GM21447 (cell line): ENCODE results near the gene GSK3B.
"Not testable (repeated sequence)": the region's sequence is repeated elsewhere in the genome, so short reads cannot be mapped to it uniquely, and the experiment has no call there.

Experiments used
- ATAC-seq: cut with Tn5 transposase; IDR thresholded peaks from one replicate; pipeline ENCODE4 v1.9.1; 2021; ENCODE audit not compliant: unreplicated experiment

GSK3B gene

DNA sequence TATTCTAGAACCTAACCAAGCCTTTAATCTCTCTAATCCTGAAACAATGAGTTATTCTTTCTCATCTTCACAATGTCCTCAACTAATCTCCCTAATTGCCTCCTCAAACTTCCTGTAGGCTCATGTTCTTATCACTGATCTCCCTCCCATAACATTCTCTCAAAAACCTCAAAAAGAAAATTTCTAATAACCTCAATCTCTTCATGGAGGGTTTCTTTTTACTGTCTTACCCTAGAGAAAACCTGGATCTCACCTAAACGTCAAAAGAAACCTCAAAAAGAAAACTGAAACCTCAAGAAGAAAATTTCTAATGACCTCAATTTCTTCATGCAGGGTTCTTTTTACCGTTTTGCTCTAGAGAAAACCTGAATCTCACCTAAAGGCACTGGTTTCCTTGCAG lies 150.2 kb downstream of the GSK3B start:
- ATAC-seq = peak; percentile 62

DNA sequence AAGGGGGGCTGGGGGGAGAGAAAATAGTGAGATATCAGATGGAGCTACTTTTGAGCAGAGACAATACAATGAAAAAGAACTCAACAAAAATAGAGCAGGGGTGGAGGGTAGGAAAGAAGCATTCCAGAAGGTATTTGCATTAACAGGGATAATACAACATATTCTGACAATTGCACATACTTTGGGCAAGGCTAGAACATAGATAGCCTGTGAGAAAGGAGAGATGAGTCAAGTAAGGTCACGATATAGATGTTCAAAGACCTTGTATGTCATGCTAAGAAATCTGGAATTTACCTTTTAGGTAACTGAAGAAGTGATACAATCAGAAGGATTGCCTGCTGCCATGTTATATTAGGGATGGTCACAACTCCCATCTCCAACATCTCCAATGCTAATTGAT lies 155.2 kb downstream of the GSK3B start:
- ATAC-seq = no peak

DNA sequence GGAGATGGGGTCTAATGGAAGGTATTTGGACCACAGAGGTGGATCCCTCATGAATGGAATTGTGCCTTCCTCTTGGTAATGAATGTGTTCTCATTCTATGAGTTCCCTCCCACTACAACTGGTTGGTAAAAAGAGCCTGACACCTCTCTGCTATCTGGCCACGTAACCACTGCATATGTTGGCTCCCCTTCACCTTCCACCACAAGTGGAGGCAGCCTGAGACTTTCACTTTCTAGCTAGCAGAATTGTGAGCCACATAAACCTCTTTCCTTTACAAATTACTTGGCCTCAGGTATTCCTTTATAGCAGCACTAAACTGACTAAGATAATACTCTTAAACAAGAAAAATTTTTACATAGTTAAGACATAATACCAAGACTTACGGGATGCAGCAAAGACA lies 157.0 kb downstream of the GSK3B start:
- peak; percentile 97 for ATAC-seq

GRCh38 chr3:119934249-119934648 lies 160.0 kb downstream of the GSK3B start:
- no peak for ATAC-seq

DNA sequence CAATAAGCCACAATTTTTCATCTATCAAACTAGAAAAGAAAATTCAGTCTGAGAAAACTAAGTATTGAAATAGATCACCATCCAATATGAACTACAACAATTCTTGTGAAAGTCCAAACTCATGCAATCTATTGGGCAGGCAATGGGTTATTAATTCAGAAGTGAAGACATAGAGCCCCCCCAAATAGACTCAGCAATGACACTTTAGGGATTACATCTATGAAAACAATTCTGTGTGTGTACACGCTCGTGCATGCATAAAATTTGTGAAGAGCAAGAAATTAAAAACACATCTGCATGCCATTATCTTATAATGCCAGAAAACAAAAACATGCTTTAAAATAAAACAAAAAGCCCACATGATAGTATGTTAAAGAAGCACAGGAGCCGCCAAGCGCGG lies 161.0 kb downstream of the GSK3B start:
- ATAC-seq = no peak

DNA sequence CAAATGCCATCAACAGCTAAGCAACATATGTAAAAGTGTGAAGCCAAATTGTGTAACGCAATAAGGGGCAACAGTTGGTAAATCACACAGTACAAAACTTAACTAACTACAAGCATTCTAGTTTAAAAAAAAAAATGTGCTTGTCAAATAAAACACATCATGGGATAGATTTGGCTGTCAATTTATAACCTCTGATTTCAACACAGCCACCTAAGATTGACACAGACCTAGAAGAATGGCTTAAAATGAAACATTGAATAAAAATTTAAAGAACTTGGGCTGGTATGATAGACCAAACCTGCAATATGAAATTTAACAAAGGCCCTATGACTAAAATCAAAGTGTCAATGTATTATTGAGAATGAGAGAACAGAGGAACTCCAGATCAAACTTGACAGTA lies 164.0 kb downstream of the GSK3B start:
- no peak for ATAC-seq

DNA sequence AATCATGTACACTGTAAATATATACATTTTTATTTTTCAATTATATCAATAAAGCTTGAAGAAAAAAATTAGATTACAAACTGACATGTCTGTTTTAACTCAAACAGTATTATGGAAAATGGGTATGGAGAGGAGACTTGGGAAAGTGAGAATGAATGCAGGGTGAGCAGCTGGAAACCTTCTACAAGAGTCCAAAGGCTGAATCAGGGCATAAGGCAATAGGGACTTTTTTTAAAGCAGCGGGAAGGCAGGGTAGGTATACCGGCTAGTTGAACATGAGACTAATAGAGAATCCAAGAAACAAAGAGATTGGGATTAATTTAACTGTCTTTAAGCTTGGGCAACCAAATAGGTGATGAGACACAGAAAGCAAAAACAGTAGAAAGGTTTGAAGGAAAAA lies 167.1 kb downstream of the GSK3B start:
- no peak for ATAC-seq

GRCh38 chr3:119924111-119925094 lies 169.8 kb downstream of the GSK3B start:
- no peak for ATAC-seq

DNA sequence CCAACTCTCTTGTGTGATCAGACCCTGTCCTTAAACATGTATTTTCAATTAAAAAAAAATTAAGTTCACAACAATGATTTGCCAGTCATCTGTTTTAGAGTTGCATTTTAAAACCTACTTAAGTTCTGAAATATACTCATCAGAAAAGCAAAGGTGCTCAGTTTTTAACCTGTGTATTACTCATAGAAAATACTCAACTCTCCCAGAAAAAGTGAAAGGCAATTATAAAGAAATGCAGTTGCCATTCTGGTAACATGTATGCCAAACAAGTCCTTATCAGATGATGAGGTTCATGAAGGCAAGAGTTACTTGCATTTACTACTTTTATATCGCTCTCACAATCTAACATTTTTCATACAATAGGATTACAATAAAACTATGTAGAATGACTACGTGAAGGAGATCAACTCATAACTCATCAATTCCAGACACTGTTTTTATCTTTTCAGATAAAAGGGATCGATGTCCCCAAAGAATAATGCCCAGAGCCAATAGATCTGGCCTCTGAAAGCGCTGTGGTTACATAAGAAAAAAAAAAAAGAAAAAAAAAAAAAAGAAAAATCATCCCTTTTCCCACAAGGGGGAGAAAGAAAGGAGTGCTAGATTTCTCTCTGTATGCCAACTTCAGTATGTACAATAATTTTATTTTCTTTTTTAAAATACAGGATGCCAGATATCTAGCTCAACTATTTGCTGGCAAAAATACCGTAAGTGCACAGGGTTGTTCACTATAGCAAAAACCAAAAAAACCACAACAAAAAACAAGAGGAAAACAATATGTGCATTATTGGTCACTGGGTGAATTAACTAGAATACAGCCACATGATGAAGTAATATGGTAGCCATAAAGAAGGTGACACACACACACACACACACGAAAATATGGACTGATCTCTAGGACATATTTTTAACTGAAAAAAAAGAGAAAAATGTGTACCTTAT lies 175.0 kb downstream of the GSK3B start:
- no peak for ATAC-seq

GRCh38 chr3:119913021-119913420 lies 181.2 kb downstream of the GSK3B start:
- no peak for ATAC-seq

DNA sequence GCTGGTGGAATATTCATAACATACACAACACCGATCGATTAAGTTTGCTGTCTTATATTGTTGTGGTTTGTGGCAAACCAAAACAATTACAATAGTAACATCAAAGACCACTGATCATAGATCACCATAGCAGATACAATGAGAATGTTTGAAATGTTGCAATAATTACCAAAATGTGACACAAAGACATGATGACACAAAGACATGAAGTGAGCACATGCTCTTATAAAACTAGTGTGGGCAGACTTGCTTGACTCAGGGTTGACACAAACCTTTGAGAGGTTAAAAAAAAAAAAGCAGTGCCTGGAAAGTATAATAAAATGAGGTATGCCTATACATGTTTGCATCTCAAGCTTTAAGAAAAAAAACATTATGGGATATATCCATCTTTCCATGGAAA lies 182.0 kb downstream of the GSK3B start:
- no peak for ATAC-seq

DNA sequence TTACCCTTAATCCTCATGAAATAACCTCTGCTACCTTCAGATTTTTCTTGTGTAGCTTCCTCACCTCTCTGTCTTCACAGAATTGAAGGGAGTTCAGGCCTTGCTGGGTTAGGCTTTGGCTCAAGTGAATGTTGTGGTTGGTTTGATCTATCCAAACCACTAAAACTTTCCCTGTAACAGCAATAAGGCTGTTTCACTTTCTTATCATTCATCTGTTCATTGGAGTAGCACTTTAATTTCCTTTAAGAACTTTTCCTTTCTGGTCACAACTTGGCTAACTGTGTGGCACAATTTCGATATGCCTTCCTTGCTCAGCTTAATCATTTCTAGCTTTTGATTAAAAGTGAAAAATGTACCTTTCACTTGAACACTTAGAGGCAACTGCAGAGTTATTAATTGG lies 182.5 kb downstream of the GSK3B start:
- ATAC-seq = no peak

GRCh38 chr3:119902061-119902460 lies 192.2 kb downstream of the GSK3B start:
- no peak for ATAC-seq

DNA sequence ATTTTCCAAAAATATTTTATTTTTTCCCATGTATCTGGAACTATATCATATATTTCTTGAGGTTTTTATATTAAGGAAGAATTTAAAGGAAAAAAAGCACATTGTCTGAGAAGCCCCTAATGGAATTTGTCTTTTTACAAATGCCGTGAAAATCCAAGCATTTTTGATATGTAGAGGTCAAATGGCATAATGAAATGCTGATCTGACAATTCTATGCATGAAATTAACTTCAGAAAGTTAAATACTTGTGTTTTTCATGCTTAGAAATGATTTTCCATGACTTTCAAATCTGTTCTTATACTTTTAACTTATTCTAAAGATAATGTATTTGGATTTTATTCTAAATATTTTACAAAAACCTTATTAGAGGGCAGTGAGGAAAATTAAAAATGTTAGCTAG lies 193.1 kb downstream of the GSK3B start:
- ATAC-seq = no peak

- no peak for ATAC-seq
These were observed 195.1 kb downstream of the GSK3B start for GRCh38 chr3:119899192-119899511.

DNA sequence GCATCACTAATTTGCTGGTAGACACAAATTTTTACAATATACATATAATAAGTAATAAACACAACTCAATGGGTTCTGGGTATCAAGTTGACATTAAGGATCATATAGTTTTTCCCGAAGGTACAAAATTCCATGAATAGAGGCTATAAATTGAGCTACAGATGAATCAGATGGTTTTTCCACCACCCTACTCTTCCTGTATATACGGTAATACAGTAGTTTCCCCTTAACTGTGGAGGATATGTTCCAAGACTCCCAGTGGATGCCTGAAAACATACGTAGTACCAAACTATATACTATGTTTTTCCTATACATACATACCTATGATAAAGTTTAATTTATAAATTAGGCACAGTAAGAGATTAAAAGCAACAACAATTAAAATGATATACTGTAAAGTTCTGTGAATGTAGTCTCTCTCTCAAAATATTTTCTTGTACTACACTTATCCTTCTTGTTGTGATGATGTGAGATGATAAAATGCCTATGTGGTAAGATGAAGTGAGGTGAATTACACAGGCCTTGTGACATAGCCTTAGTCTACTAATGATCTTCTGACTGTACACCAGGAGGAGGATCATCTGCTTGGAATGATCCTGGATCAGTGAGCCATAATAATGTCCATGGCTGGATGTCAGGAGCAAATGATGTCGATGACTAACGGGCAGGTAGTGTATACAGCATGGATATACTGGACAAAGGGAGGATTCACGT lies 195.6 kb downstream of the GSK3B start:
- ATAC-seq = no peak

DNA sequence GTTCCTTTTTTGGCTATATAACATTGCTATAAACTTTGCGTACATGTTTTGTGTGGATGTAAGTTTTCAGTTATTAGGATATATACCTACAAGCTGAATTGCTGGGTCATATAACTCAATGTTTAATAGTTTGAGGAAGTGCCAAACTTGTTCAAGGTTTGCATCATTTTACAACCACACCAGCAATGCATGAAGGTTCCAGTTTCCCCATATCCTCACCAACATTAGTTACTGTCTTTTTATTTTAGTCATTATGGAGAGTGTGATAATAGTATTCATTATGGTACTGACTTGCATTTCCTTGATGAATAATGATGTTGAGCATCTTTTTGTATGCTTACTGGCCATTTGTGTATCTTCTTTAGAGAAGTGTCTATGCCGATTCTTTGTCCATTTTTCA lies 200.1 kb downstream of the GSK3B start:
- no peak for ATAC-seq

GRCh38 chr3:119893769-119894168 lies 200.5 kb downstream of the GSK3B start:
- no peak for ATAC-seq

- peak; percentile 65 for ATAC-seq
These were observed 202.1 kb downstream of the GSK3B start for GRCh38 chr3:119891944-119892721.

DNA sequence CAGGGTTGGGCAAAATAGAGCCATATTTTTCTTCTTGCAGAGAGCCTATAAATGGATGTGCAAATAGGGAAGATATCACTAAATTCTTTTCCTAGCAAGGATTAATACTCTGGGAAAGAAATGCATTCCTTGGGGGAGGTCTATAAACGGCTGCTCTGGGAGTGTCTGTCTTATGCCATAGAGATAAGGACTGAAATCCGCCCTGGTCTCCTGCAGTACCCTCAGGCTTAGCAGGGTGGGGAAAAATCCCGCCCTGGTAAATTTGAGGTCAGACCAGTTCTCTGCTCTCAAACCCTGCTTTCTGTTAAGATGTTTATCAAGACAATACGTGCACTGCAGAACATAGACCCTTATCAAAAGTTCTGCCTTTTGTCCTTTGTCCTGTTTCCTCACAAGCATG lies 205.6 kb downstream of the GSK3B start:
- ATAC-seq = not testable (repeated sequence)
